Measurements from ENCODE around the gene NPTX1. TPM values are rescaled to one million over a fixed set of nuclear protein-coding genes. Genes with fewer than 3 reads are reported as not detected.

NPTX1 gene
- total and polyA plus RNA-seq, 9 of the 15 experiments (the other 6 are each of a cell fraction or from before 2014, with no cell fraction given) = 0.04 TPM; not detected in 8

DNA sequence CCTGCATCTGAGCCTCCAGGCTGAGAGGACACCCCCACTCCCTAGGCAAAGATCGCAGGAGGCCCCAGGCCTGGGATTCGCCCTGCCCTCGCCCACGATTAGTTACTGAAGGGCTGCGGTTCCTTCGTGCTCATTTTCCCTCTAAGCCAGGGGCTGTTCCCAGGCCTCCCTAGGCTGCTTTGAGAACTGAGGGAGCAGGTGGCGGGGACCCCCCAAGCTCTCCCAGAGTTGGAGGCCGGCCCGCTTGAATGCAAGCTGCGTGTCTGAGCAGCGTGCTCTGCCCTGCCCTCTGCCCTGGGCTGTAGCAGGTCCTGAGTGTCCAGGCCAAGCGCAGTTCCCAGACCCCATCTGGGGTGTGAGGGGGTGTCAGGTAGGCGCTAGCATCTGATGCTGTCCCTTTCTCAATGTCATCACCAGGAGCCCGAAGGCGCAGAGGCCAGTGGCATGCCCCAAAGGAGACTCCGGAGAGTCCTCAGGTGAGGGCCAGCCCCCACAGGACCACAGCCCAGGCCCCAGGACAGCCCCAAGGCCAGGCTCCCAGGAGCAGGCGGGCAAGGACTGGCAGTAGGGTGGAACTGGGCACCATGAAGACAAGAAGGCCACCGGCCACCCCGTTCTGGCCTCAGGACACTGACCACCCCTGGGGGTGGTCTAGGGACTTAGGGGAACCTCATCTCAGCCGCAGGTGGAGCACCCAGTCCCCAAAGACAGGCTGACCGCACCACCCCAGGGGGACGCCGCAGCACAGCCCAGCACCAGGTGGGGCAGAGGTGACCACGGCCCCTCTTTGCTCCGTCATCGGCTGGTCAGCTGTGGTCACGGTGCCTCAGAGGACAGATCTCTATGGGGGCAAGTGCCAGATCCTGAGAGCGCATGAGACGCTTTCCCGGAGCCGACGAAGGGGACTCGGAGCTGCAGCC is 46.8 kb downstream of the NPTX1 start (continued):
- no peak for TF ChIP-seq KDM5B (IDR thresholded peaks at IDR 0.05; ENCODE audit: insufficient replicate concordance, low read depth, low read length)
- TF ChIP-seq POU5F1 (IDR thresholded peaks at IDR 0.05; ENCODE audit: borderline replicate concordance, low read depth, low read length, partially characterized antibody) = no peak
- TF ChIP-seq MYNN (IDR thresholded peaks at IDR 0.05) = no peak
- no peak for TF ChIP-seq MYNN (CRISPR knock-in tag; IDR thresholded peaks at IDR 0.05)

DNA sequence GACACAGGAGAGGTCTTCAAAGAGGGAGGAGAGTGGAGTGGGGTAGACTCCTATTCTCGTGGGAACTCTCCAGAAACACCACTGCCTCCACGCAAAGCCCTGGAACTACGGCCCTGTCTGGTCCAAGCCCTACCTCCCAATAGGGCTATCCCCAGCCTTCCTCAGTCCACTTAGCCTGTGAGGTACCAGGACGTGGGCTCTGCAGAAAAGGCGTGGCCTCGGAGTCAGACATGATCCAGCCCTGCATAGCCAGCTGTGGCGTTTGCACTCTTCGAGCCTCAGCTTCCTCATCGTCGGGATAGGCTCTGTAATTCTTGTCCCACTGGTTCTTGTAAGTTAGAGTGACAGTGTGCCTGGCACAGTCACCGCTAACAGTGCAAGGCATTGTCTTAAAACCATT is 47.6 kb downstream of the NPTX1 start:
- TF ChIP-seq NELFE (IDR thresholded peaks at IDR 0.05; ENCODE audit: insufficient read depth, insufficient read length) (no peak), MCM5 (IDR thresholded peaks at IDR 0.05; ENCODE audit: low read depth) (no peak), SMAD4 (CRISPR knock-in tag; conservative IDR thresholded peaks at IDR 0.05) (no peak), ELF1 (tag; IDR thresholded peaks at IDR 0.05) (no peak), PML (IDR thresholded peaks at IDR 0.05; ENCODE audit: low read length) (no peak), SNIP1 (IDR thresholded peaks at IDR 0.05; ENCODE audit: low read depth) (no peak), BRD4 (IDR thresholded peaks at IDR 0.05) (no peak), NONO (IDR thresholded peaks at IDR 0.05; ENCODE audit: low read depth in 2 of 2, low read length in 1 of 2) (no peak), CREB1 (IDR thresholded peaks at IDR 0.05) (no peak), CREB1 (CRISPR knock-in tag; IDR thresholded peaks at IDR 0.05) (no peak), ZNF274 (IDR thresholded peaks at IDR 0.05; ENCODE audit: borderline replicate concordance, low read depth, low read length) (no peak), PYGO2 (tag; IDR thresholded peaks at IDR 0.05) (no peak), DNMT1 (IDR thresholded peaks at IDR 0.05) (no peak), WHSC1 (IDR thresholded peaks at IDR 0.05; ENCODE audit: low read length) (no peak), ZNF695 (CRISPR knock-in tag; IDR thresholded peaks at IDR 0.05) (no peak)
- Histone ChIP-seq H3K9me1 (ENCODE audit: control insufficient read depth, insufficient read depth, low read length) (no peaks in the 10 kb centered on the region), H3K4me3 (no peak overlapping the region), H3K9ac (ENCODE audit: insufficient read depth in 1 of 2, low read depth in 2 of 2, low read length in 2 of 2) (no peak overlapping the region), H3K79me2 (ENCODE audit: control insufficient read depth, insufficient read depth, low read length) (no peaks in the 10 kb centered on the region), H2AFZ (ENCODE audit: low read depth, low read length) (no peak overlapping the region), H3K36me3 (ENCODE audit: control insufficient read depth, insufficient read depth, low read length) (no peaks in the 10 kb centered on the region), H3K4me1 (replicated peaks in 1 of 2; ENCODE audit: control insufficient read depth in 2 of 2, insufficient read depth in 2 of 2, low read length in 2 of 2) (peaks cover 0 to 53% of the 10 kb centered on the region in 2 experiments; a peak in 2 of 5 replicates), H3K27me3 (ENCODE audit: control insufficient read depth in 2 of 2, insufficient read depth in 2 of 2, low read length in 2 of 2) (peaks cover 27 to 98% of the 10 kb centered on the region in 2 experiments; a peak in 4 of 5 replicates), H3K4me2 (ENCODE audit: insufficient read depth, low read length) (no peak overlapping the region), H3K9me3 (replicated peaks; ENCODE audit: control insufficient read depth, insufficient read depth, low read depth, low read length) (no peaks in the 10 kb centered on the region), H3K27ac (ENCODE audit: extremely low read depth, low read depth, low read length) (no peak overlapping the region), H4K20me1 (replicated peaks; ENCODE audit: control insufficient read depth, insufficient read depth, low read length) (peaks cover 44% of the 10 kb centered on the region)
- ChIA-PET CTCF (ENCODE audit: low intra/inter-chr PET ratio) (no interaction called here), POLR2A (interaction anchor here (0.6 to 0.7 kb wide), 2 partner anchors 116 to 963 kb away, joined by 3 read pairs; partner anchors contain the start of gene RPTOR)
- in situ Hi-C loops (cut with MboI) = loop anchor here (5.0 kb wide), 2 partner anchors 149 to 554 kb away; no protein-coding TSS in a partner anchor
- BruUV-seq (replicated peaks) = no TSS peak
- 7% methylated on average over 9 of the region's 11 CpGs for WGBS (ENCODE audit: insufficient coverage, low coverage, missing lambda C conversion rate)
- no peak for DNase-seq (ENCODE audit: extremely low read depth in 1 of 4, low spot score in 3 of 4)
- intact Hi-C loops (cut with micrococcal nuclease) = loop anchor here (5.0 kb wide), 2 partner anchors 224 to 554 kb away; no protein-coding TSS in a partner anchor
- no peak for ATAC-seq
- FAIRE-seq = peak; percentile 40
